GM18858 (cell line): Measurements from ENCODE around the gene ZNF787.

Experiments used
- ATAC-seq: cut with Tn5 transposase; IDR thresholded peaks from one replicate; pipeline ENCODE4 v1.9.1; 2021; ENCODE audit not compliant: unreplicated experiment

ZNF787 gene

GRCh38 chr19:56144831-56145230 lies 23.7 kb upstream of the ZNF787 start:
- no peak for ATAC-seq

GRCh38 chr19:56144376-56144775 lies 23.3 kb upstream of the ZNF787 start:
- no peak for ATAC-seq

GRCh38 chr19:56142897-56143434 lies 21.9 kb upstream of the ZNF787 start:
- no peak for ATAC-seq

GRCh38 chr19:56142087-56142787 lies 21.1 kb upstream of the ZNF787 start:
- no peak for ATAC-seq

- ATAC-seq: no peak
Measured at GRCh38 chr19:56141417-56141993, 20.4 kb upstream of the ZNF787 start.

- peak; percentile 79 for ATAC-seq
Measured at GRCh38 chr19:56140583-56141416, 19.7 kb upstream of the ZNF787 start, which contains the start of gene ZNF444. Gene ZNF444 (plus strand): TSS chr19:56141287. CDS start chr19:56146912, 5,625 bp downstream.

GRCh38 chr19:56139847-56140582 lies 18.9 kb upstream of the ZNF787 start:
- no peak for ATAC-seq

- no peak for ATAC-seq
Measured at GRCh38 chr19:56138069-56138468, 17.0 kb upstream of the ZNF787 start.

- ATAC-seq: no peak
Measured at GRCh38 chr19:56137405-56137804, 16.3 kb upstream of the ZNF787 start.

- no peak for ATAC-seq
Measured at GRCh38 chr19:56136362-56136761, 15.3 kb upstream of the ZNF787 start.

GRCh38 chr19:56134654-56134921 lies 13.5 kb upstream of the ZNF787 start:
- ATAC-seq: no peak

GRCh38 chr19:56133858-56134653 lies 13.0 kb upstream of the ZNF787 start:
- ATAC-seq: peak; percentile 55

GRCh38 chr19:56132316-56132822 lies 11.3 kb upstream of the ZNF787 start:
- ATAC-seq: no peak

GRCh38 chr19:56131651-56132050 lies 10.6 kb upstream of the ZNF787 start:
- ATAC-seq: no peak

GRCh38 chr19:56130006-56130405 lies 8.9 kb upstream of the ZNF787 start:
- no peak for ATAC-seq

- ATAC-seq: no peak
Measured at GRCh38 chr19:56126983-56127780, 6.1 kb upstream of the ZNF787 start.

- ATAC-seq: no peak
Measured at GRCh38 chr19:56125806-56126590, 4.9 kb upstream of the ZNF787 start.

GRCh38 chr19:56124578-56124977 lies 3.5 kb upstream of the ZNF787 start:
- ATAC-seq: no peak
